Peyer's patch (tissue), 4 donors: ENCODE results near the gene DIO1. TPM values are rescaled to one million over a fixed set of nuclear protein-coding genes. Genes with fewer than 3 reads are reported as not detected.
"Not testable (repeated sequence)": the region's sequence is repeated elsewhere in the genome, so short reads cannot be mapped to it uniquely, and the experiment has no call there.

ENCODE experiments used
- DNase-seq, 3 donors: peaks; one replicate each; pipeline ENCODE4 v3.0.0-alpha.2; 2017 to 2019
- H3K27ac ChIP-seq, 4 donors: fragments of 200-600 bp; sonication (generic); one replicate each; pipeline ENCODE4 v1.5.1; 2016 to 2019
- H3K27me3 ChIP-seq, 2 donors: fragments of 200-600 bp; sonication (generic); one replicate each; pipeline ENCODE4 v1.5.1; 2019
- H3K36me3 ChIP-seq, 3 donors: fragments of 200-600 bp; sonication (generic); one replicate each; pipeline ENCODE4 v1.5.1; 2016 to 2019
- H3K4me1 ChIP-seq, 4 donors: fragments of 200-600 bp; sonication (generic); one replicate each; pipeline ENCODE4 v1.5.1; 2016 to 2019
- H3K4me3 ChIP-seq, 4 donors: fragments of 200-600 bp; sonication (generic); 1 replicate in 3 of 4; 2 replicates in 1 of 4; pipeline ENCODE4 v1.5.1; 2016 to 2019; ENCODE audit warnings: mild to moderate bottlenecking in 1 of 4
- H3K9me3 ChIP-seq, 4 donors: fragments of 200-600 bp; sonication (generic); one replicate each; pipeline ENCODE4 v1.5.1; 2016 to 2019; ENCODE audit warnings: mild to moderate bottlenecking in 1 of 4
- POLR2A ChIP-seq, 2 donors: fragments of 450-650 bp; IDR thresholded peaks; one replicate each; pipeline ENCODE4 v1.5.1; 2017; ENCODE audit warnings: antibody characterized with exemption in 2 of 2, mild to moderate bottlenecking in 2 of 2, moderate library complexity in 2 of 2
- total RNA-seq, 4 donors: library from RNA; depleted of rRNA; stranded (reverse); fragments of >200 nt; gene quantifications; one replicate each; pipeline ENCODE4 v1.1.0, GENCODE V29; 2016
- TF ChIP-seq, protein P1 (sequence below), 6 experiments: fragments of 450-650 bp in 4 of 6; fragments of 200-600 bp in 2 of 6; sonication (generic) in 1 of 6; IDR thresholded peaks; one replicate each; pipeline ENCODE4 v1.5.1; 2017 to 2019; ENCODE audit warnings: antibody characterized with exemption in 6 of 6, mild to moderate bottlenecking in 3 of 6, moderate library complexity in 1 of 6

The DIO1 gene
- total RNA-seq, 4 donors from 2014 or later, result not detected

GRCh38 chr1:53862507-53862906, 31.5 kb upstream of the DIO1 start:
- no peak for DNase-seq
- Histone ChIP-seq H3K27me3 (no peaks in the 10 kb centered on the region), H3K4me1 (no peaks in the 10 kb centered on the region), H3K27ac (no peak overlapping the region), H3K4me3 (no peak overlapping the region), H3K9me3 (no peaks in the 10 kb centered on the region), H3K36me3 (peaks cover 0 to 47% (median 0%) of the 10 kb centered on the region in 3 donors)
- TF ChIP-seq POLR2A (IDR thresholded peaks at IDR 0.05), result no peak
- TF ChIP-seq, protein P1, sequence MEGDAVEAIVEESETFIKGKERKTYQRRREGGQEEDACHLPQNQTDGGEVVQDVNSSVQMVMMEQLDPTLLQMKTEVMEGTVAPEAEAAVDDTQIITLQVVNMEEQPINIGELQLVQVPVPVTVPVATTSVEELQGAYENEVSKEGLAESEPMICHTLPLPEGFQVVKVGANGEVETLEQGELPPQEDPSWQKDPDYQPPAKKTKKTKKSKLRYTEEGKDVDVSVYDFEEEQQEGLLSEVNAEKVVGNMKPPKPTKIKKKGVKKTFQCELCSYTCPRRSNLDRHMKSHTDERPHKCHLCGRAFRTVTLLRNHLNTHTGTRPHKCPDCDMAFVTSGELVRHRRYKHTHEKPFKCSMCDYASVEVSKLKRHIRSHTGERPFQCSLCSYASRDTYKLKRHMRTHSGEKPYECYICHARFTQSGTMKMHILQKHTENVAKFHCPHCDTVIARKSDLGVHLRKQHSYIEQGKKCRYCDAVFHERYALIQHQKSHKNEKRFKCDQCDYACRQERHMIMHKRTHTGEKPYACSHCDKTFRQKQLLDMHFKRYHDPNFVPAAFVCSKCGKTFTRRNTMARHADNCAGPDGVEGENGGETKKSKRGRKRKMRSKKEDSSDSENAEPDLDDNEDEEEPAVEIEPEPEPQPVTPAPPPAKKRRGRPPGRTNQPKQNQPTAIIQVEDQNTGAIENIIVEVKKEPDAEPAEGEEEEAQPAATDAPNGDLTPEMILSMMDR (IDR thresholded peaks at IDR 0.05), result no peak

DNA sequence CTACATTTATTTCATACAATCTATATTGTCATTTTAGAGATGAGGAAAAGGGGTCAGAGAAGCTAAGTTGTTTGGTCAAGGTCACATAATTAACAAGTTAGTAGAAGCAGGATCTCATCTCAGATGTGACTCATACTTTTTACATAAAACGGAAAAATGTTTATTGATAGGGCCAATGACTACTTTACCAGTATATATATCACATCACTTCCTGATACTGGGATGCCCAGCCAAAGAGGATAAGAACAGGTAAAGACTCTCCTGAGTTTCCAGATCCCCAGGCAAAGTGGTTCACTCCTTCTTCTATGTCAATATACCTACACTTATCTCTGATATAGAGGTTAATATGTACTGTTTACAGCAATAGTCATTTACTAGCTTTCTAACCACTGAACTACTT, 25.4 kb upstream of the DIO1 start:
- no peaks in the 10 kb centered on the region for H3K9me3 ChIP-seq
- H3K36me3 ChIP-seq, result peaks cover 0 to 43% (median 0%) of the 10 kb centered on the region in 3 donors
- TF ChIP-seq, protein P1 (IDR thresholded peaks at IDR 0.05), result no peak
- TF ChIP-seq POLR2A (IDR thresholded peaks at IDR 0.05), result no peak
- H3K27ac ChIP-seq, result no peak overlapping the region
- no peak for DNase-seq
- H3K27me3 ChIP-seq, result no peaks in the 10 kb centered on the region
- no peaks in the 10 kb centered on the region for H3K4me1 ChIP-seq
- no peak overlapping the region for H3K4me3 ChIP-seq

DNA sequence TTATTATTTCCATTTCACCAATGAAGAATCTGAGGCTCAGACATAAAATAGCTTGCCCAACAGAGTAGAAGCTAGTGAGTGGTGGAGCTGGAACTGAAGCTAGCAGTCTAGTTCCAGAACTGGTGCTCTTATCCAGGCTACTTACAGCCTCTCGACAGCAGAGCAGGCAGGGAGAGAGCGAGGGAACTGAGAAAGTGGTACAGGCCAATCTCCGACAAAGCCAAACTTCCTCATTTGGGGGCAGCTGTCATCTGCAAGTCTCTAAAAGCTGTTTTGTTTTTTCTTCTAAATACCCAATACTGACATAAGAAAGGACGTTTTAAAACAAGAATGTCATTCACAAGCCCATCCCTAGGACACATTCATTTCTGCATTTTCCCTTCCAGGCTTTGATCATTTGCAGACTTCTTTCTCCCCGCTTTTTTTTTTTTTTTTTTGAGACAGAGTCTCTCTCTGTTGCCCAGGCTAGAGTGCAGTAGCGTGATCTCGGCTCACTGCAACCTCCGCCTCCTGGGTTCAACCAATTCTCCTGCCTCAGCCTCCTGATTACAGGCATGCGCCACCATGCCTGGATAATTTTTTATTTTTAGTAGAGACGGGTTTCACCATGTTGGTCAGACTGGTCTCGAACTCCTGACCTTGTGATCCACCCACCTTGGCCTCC, 24.4 kb upstream of the DIO1 start:
- Histone ChIP-seq H3K4me3 (no peak overlapping the region), H3K27me3 (no peaks in the 10 kb centered on the region), H3K4me1 (no peaks in the 10 kb centered on the region), H3K9me3 (no peaks in the 10 kb centered on the region), H3K27ac (no peak overlapping the region), H3K36me3 (peaks cover 0 to 47% (median 0%) of the 10 kb centered on the region in 3 donors)
- no peak for TF ChIP-seq POLR2A (IDR thresholded peaks at IDR 0.05)
- TF ChIP-seq, protein P1 (IDR thresholded peaks at IDR 0.05), result no peak
- DNase-seq, result no peak

DNA sequence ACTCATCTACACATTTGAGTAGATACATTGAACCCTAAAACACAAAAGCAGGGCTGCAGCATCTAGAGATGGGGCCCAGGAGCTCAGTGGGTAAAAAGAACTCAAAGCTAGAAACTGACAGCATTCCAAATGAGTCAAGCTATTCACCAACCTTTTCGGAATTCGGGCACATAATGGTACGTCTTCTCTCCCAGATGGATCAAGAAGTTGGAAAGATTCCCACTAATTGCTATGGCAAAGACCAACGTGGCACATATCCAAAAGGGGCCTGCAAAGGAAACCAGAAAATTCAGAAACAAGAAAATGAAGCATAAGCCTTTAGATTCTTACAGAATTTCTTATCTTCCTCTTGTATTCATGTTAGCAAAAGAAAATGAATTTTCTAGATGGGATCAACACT, 22.8 kb upstream of the DIO1 start:
- Histone ChIP-seq H3K4me3 (no peak overlapping the region), H3K27ac (no peak overlapping the region), H3K9me3 (no peaks in the 10 kb centered on the region), H3K4me1 (no peaks in the 10 kb centered on the region), H3K36me3 (peaks cover 0 to 48% (median 0%) of the 10 kb centered on the region in 3 donors), H3K27me3 (no peaks in the 10 kb centered on the region)
- TF ChIP-seq POLR2A (IDR thresholded peaks at IDR 0.05), result no peak
- TF ChIP-seq, protein P1 (IDR thresholded peaks at IDR 0.05), result no peak
- DNase-seq, result no peak

GRCh38 chr1:53871773-53872484, 22.1 kb upstream of the DIO1 start:
- Histone ChIP-seq H3K27ac (no peak overlapping the region), H3K36me3 (peaks cover 0 to 51% (median 0%) of the 10 kb centered on the region in 3 donors), H3K4me1 (no peaks in the 10 kb centered on the region), H3K4me3 (no peak overlapping the region), H3K27me3 (no peaks in the 10 kb centered on the region), H3K9me3 (no peaks in the 10 kb centered on the region)
- no peak for TF ChIP-seq POLR2A (IDR thresholded peaks at IDR 0.05)
- TF ChIP-seq, protein P1 (IDR thresholded peaks at IDR 0.05), result no peak
- no peak for DNase-seq

DNA sequence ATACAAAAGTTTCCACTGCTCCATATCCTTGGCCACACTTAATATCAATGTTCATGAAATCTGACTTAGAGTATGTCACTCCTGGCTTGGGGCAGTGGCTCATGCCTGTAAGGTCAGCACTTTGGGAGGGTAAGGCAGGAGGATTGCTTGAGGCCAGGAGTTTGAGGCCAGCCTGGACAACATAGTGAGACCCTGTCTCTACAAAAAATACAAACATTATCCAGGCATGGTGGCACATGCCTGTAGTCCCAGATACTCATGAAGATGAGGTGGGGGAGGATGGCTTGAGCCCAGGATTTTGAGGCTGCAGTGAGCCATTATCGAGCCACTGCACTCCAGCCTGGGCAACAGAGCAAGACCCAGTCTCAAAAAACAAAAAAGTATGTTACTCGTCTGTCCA, 18.8 kb upstream of the DIO1 start:
- not testable (repeated sequence) for H3K4me1 ChIP-seq, H3K4me3 ChIP-seq, H3K9me3 ChIP-seq, H3K27ac ChIP-seq, H3K27me3 ChIP-seq, DNase-seq
- peaks cover 0 to 72% (median 0%) of the 10 kb centered on the region in 3 donors for H3K36me3 ChIP-seq
